ENCODE results near the gene RARRES1.

- TF ChIP-seq ZBTB7A (IDR thresholded peaks at IDR 0.05; ENCODE audit: low read depth) (no peak), EP300 (IDR thresholded peaks at IDR 0.05; ENCODE audit: borderline replicate concordance) (no peak), REST (IDR thresholded peaks at IDR 0.05; ENCODE audit: low read depth) (no peak), EGR1 (IDR thresholded peaks at IDR 0.05) (no peak), TCF12 (IDR thresholded peaks at IDR 0.05; ENCODE audit: low read depth) (no peak), CEBPB (IDR thresholded peaks at IDR 0.05) (no peak), RAD21 (IDR thresholded peaks at IDR 0.05; ENCODE audit: low read depth) (no peak), TEAD4 (IDR thresholded peaks at IDR 0.05) (no peak), MAX (IDR thresholded peaks at IDR 0.05) (no peak)
Measured at GRCh38 chr3:158701420-158702065, 30.7 kb downstream of the RARRES1 start.

All from Ishikawa (cell line).